GM12878 (cell line): ENCODE measurements around the gene COL11A2. TPM values are rescaled to one million over a fixed set of nuclear protein-coding genes. Genes with fewer than 3 reads are reported as not detected.
A peak's percentile ranks its signal among the peaks of the same experiment; 100 is the strongest.

Experiments used
- ATAC-seq: fragments of 200-7000 bp; cut with Tn5 transposase; 3 replicates; pipeline ENCODE4 v1.9.1; 2020; ENCODE audit warnings: mild to moderate bottlenecking, moderate library complexity
- BruUV-seq: library from RNA; stranded (reverse); fragments of 400-500 nt; replicated peaks from 2 replicates; lab custom pipeline; 2021; lab: Mats Ljungman, UMichigan
- CTCF ChIA-PET: fragments of 300-600 bp; sonication (Branson Sonifier 250); formaldehyde crosslinking; extraction: SDS; loops from one replicate; lab custom pipeline; 2021; ENCODE audit warnings: inconsistent platforms; lab: Yijun Ruan, JAX
- POLR2A ChIA-PET: fragments of 350-600 bp; formaldehyde crosslinking; extraction: SDS; loops from one replicate; lab custom pipeline; 2021; ENCODE audit warnings: inconsistent platforms; lab: Charles Lee
- RAD21 ChIA-PET: fragments of 300-600 bp; sonication (Branson Sonifier 250); formaldehyde crosslinking; loops from one replicate; lab custom pipeline; 2023; ENCODE audit warnings: antibody characterized with exemption; ENCODE audit not compliant: unreplicated experiment; lab: Charles Lee
- SMC1A ChIA-PET: fragments of 300-600 bp; sonication (Branson Sonifier 250); formaldehyde crosslinking; loops from one replicate; lab custom pipeline; 2023; ENCODE audit not compliant: unreplicated experiment, uncharacterized antibody; lab: Charles Lee
- DNase-seq: peaks from one replicate; pipeline ENCODE4 v3.0.0-alpha.2; 2011; ENCODE audit warnings: low read depth, low spot score
- FAIRE-seq: peaks from 3 replicates; lab custom pipeline; 2011; peaks lifted over from hg19 to GRCh38; lab: Jason Lieb, UNC
- H2AFZ ChIP-seq: 2 replicates; pipeline ENCODE4 v1.6.0; 2011; ENCODE audit warnings: low read depth, low read length, control low read depth; ENCODE audit not compliant: control insufficient read depth
- H3K27ac ChIP-seq: 2 replicates; pipeline ENCODE4 v1.5.1; 2011; ENCODE audit warnings: control low read depth; ENCODE audit not compliant: control insufficient read depth, insufficient read depth
- H3K27me3 ChIP-seq, 2 experiments: replicated peaks in 1 of 2; 2 replicates each; pipeline versions ENCODE4 v1.6.0 to v1.6.1; 2011; ENCODE audit warnings: low read length in 1 of 2; ENCODE audit not compliant: control insufficient read depth in 2 of 2, insufficient read depth in 2 of 2
- H3K36me3 ChIP-seq, 2 experiments: 2 replicates each; pipeline ENCODE4 v1.5.1; 2011; ENCODE audit warnings: low read length in 1 of 2; ENCODE audit not compliant: control insufficient read depth in 2 of 2, insufficient read depth in 2 of 2
- H3K4me1 ChIP-seq: 2 replicates; pipeline ENCODE4 v1.6.1; 2011; ENCODE audit warnings: mild to moderate bottlenecking, low read length, moderate library complexity, mixed read lengths; ENCODE audit not compliant: control insufficient read depth, insufficient read depth
- H3K4me2 ChIP-seq: 2 replicates; pipeline ENCODE4 v1.6.0; 2011; ENCODE audit warnings: control low read depth; ENCODE audit not compliant: control insufficient read depth, insufficient read depth
- H3K4me3 ChIP-seq: fragments of 200-600 bp; sonication (generic); 2 replicates; pipeline ENCODE4 v1.5.1; 2016
- H3K79me2 ChIP-seq: 2 replicates; pipeline ENCODE4 v1.6.0; 2011; ENCODE audit warnings: low read length; ENCODE audit not compliant: control insufficient read depth, insufficient read depth
- H3K9ac ChIP-seq: 2 replicates; pipeline ENCODE4 v1.8.0; 2011; ENCODE audit warnings: low read length, control low read depth, mixed read lengths; ENCODE audit not compliant: control insufficient read depth, insufficient read depth
- H3K9me3 ChIP-seq: replicated peaks from 3 replicates; pipeline ENCODE4 v1.5.1; 2011; ENCODE audit warnings: mild to moderate bottlenecking, low read length; ENCODE audit not compliant: control insufficient read depth, insufficient read depth
- H4K20me1 ChIP-seq: 2 replicates; pipeline ENCODE4 v1.6.0; 2011; ENCODE audit not compliant: control insufficient read depth, insufficient read depth
- ASH2L ChIP-seq: fragments of 300-600, 200-600 bp; sonication (generic); IDR thresholded peaks from 2 replicates; pipeline ENCODE4 v1.6.1; 2017; ENCODE audit warnings: low read depth, mild to moderate bottlenecking, borderline replicate concordance
- BACH1 ChIP-seq: fragments of 450-650 bp; IDR thresholded peaks from 2 replicates; pipeline ENCODE4 v1.6.1; 2017; ENCODE audit warnings: mild to moderate bottlenecking, borderline replicate concordance
- ETV6 ChIP-seq, 2 experiments: fragments of 450-650 bp in 1 of 2; IDR thresholded peaks in 1 of 2; conservative IDR thresholded peaks in 1 of 2; 2 replicates each; pipeline ENCODE4 v1.6.1; 2014; ENCODE audit warnings: antibody characterized with exemption in 1 of 2, borderline replicate concordance in 1 of 2, low read depth in 1 of 2, mild to moderate bottlenecking in 1 of 2, moderate library complexity in 1 of 2
- MEF2A ChIP-seq: IDR thresholded peaks from 2 replicates; pipeline ENCODE4 v1.6.1; 2011; ENCODE audit warnings: low read depth, mild to moderate bottlenecking, low read length, moderate library complexity; ENCODE audit not compliant: insufficient read depth
- MLLT1 ChIP-seq: fragments of 450-650 bp; IDR thresholded peaks from 2 replicates; pipeline ENCODE4 v1.6.1; 2016; ENCODE audit warnings: mild to moderate bottlenecking
- NFYA ChIP-seq: IDR thresholded peaks from 2 replicates; pipeline ENCODE4 v1.6.1; 2011; ENCODE audit warnings: low read depth, mild to moderate bottlenecking, low read length, improper control_type of control experiment, borderline replicate concordance
- SUPT20H ChIP-seq: IDR thresholded peaks from 2 replicates; pipeline ENCODE4 v1.6.1; 2011; ENCODE audit warnings: low read depth, mild to moderate bottlenecking, low read length, moderate library complexity, borderline replicate concordance; ENCODE audit not compliant: control insufficient read depth
- TARDBP ChIP-seq: IDR thresholded peaks from 2 replicates; pipeline ENCODE4 v1.6.1; 2016; ENCODE audit warnings: borderline replicate concordance
- TBL1XR1 ChIP-seq: IDR thresholded peaks from 2 replicates; pipeline ENCODE4 v1.6.1; 2012; ENCODE audit warnings: low read depth, low read length, improper control_type of control experiment
- ZNF384 ChIP-seq: IDR thresholded peaks from 2 replicates; pipeline ENCODE4 v1.6.1; 2012; ENCODE audit warnings: low read depth, mild to moderate bottlenecking, low read length, improper control_type of control experiment, borderline replicate concordance
- ZSCAN29 ChIP-seq: fragments of 450-650 bp; IDR thresholded peaks from 2 replicates; pipeline ENCODE4 v1.6.1; 2017; ENCODE audit warnings: mild to moderate bottlenecking, moderate library complexity
- WGBS: methylation state at CpG from one replicate; pipeline ENCODE4 v1.1.6; 2016; ENCODE audit warnings: low lambda C conversion rate; ENCODE audit not compliant: insufficient replicate concordance, insufficient coverage; ENCODE audit errors: missing lambda C conversion rate; 5-methylcytosine and 5-hydroxymethylcytosine counted together
- in situ Hi-C: fragments of 300-500 bp; cut with MboI; formaldehyde crosslinking; loops from 9 replicates; pipeline ENCODE4 v1.14.3; 2018; ENCODE audit warnings: mixed read lengths
- intact Hi-C: fragments of 100-400 bp; cut with micrococcal nuclease; formaldehyde crosslinking; loops from one replicate; pipeline ENCODE4 v1.14.2; 2022; ENCODE audit not compliant: unreplicated experiment
- polyA plus RNA-seq, 11 experiments: library from polyadenylated mRNA; depleted of rRNA in 4 of 11; unstranded in 6 of 11; stranded (reverse) in 5 of 11; fragments of >200 nt; fragmentation: Nextera tagmentation in 4 of 11; fragmentation: Illumina TruSeq in 1 of 11; extraction: Ambion mirVana in 4 of 11; extraction: Trizol in 1 of 11; gene quantifications; 1 replicate in 1 of 11; 2 replicates in 10 of 11; pipeline versions ENCODE4 v1.2.1 to v1.2.3, GENCODE V29; 2011 to 2016; ENCODE audit warnings: inconsistent platforms in 2 of 11, missing spikeins in 2 of 11, low read depth in 1 of 11
- total RNA-seq, 4 experiments: library from RNA; depleted of rRNA in 3 of 4; stranded (reverse); fragments of >200 nt in 3 of 4; fragmentation: Illumina TruSeq in 1 of 4; extraction: Trizol in 1 of 4; gene quantifications; 2 replicates each; pipeline versions ENCODE4 v1.2.1 to v1.2.3, GENCODE V29; 2013 to 2021
- TF ChIP-seq, protein P1 (sequence below): fragments of 450-650 bp; IDR thresholded peaks from 2 replicates; pipeline ENCODE4 v1.6.1; 2017; ENCODE audit warnings: antibody characterized with exemption, mild to moderate bottlenecking, moderate library complexity
- TF ChIP-seq, protein P2 (sequence below): fragments of 450-650 bp; IDR thresholded peaks from 2 replicates; pipeline ENCODE4 v1.6.1; 2016; ENCODE audit warnings: mild to moderate bottlenecking
- TF ChIP-seq, protein P3 (sequence below): IDR thresholded peaks from 2 replicates; pipeline ENCODE4 v1.6.1; 2012; ENCODE audit warnings: low read length, inconsistent platforms

Gene COL11A2
- total and polyA plus RNA-seq, 10 of the 15 experiments (the other 5 are each of a cell fraction or from before 2014, with no cell fraction given), result 0.03 to 0.83 (median 0.22) TPM; not detected in 1

DNA sequence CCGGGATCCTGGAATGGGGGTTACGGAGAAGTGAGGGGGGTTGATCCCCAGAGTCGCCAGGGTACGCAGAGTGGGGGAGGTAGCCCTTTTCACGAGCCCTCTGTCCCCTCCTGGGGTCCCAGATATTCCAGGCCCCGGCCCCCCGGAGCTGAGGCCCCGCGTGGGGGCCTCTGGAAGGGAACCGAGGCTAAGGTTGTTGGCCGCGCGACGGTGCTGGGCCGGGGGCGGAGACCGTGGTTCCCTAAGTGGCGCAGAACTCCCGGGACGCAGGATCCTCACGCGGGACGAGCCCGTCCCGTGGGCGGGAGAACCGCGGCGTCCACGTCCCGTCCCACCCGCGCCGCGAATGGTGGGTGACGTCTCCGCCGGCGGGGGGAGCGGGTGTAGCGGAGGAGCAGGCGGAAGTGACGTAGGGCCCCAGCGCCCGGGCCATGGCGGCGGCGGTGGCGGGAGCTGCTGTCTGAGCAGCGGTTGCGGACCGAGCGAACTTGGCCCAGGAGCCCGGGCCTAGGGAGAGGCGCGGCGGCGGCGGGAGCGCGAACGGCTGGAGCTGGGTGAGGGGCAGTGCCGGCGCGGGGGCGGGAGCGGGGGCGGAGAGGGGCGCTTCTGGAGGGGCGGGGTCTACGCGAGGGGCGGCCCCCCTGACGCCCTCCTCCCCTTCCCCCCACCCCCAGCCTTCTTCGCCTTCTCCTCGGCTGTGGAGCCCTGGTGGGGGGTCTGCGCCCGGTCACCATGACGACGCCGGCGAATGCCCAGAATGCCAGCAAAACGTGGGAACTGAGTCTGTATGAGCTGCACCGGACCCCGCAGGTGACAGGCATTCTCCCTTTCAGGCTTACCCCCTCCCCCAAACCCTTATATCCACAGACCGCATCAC, 16.1 kb upstream of the COL11A2 start, which contains the start of gene RING1:
Gene RING1 (plus strand): TSS at position 410 of the 877 bp plus-strand sequence. CDS start 323 bp downstream, at position 733.
- ATAC-seq (peak; percentile 63), DNase-seq (no peak), FAIRE-seq (no peak)
- H3K27ac ChIP-seq, result peak within 1 kb of the TSS; percentile 96
- peak within 1 kb of the TSS; percentile 98 for H3K9ac ChIP-seq
- POLR2A ChIA-PET, result interaction anchor here (0.6 to 2.3 kb wide), 18 partner anchors 9 to 368 kb away, joined by 3 to 12 read pairs (median 4); partner anchors contain the start of genes HLA-DPB1, RGL2, RPS18 and VPS52
- peaks cover 2 to 8% of the 10 kb centered on the region in 2 experiments for H3K36me3 ChIP-seq
- in situ Hi-C loops (no loop called here), intact Hi-C loops (loop anchor here (10.0 kb wide), 1 partner anchor 366 kb away; no protein-coding TSS in a partner anchor)
- TSS peak; percentile 99 for BruUV-seq
- peaks cover 2 to 3% of the 10 kb centered on the region in 2 experiments; a peak in 2 of 4 replicates for H3K27me3 ChIP-seq
- no peaks in the 10 kb centered on the region for H3K9me3 ChIP-seq
- peak within 1 kb of the TSS; percentile 90 for H2AFZ ChIP-seq
- RAD21 ChIA-PET, result interaction anchor here (0.7 to 2.0 kb wide), 8 partner anchors 9 to 758 kb away, joined by 3 to 15 read pairs (median 3); partner anchors contain the start of genes RPS18 and VPS52
- H3K4me2 ChIP-seq, result peak within 1 kb of the TSS; percentile 98
- SMC1A ChIA-PET, result interaction anchor here (0.8 to 2.2 kb wide), 9 partner anchors 8 to 83 kb away, joined by 3 to 7 read pairs (median 5); partner anchors contain the start of genes RPS18, RXRB, SLC39A7 and VPS52
- CTCF ChIA-PET, result interaction anchor here (0.6 to 2.9 kb wide), 9 partner anchors 9 to 126 kb away, joined by 4 to 23 read pairs (median 5); partner anchors contain the start of genes RPS18, VPS52 and ZBTB22
- 3% methylated on average over 44 of the region's 86 CpGs for WGBS
- peaks cover 3% of the 10 kb centered on the region for H3K79me2 ChIP-seq
- peak within 1 kb of the TSS; percentile 94 for H3K4me3 ChIP-seq
- H4K20me1 ChIP-seq, result no peaks in the 10 kb centered on the region; the same call in 1 of the 2 replicates
- H3K4me1 ChIP-seq, result peaks cover 25% of the 10 kb centered on the region
- TF ChIP-seq ZSCAN29, result no peak
- TF ChIP-seq BACH1, result peak; percentile 99
- TF ChIP-seq TARDBP, result no peak
- TF ChIP-seq ASH2L, result no peak
- TF ChIP-seq, protein P1, sequence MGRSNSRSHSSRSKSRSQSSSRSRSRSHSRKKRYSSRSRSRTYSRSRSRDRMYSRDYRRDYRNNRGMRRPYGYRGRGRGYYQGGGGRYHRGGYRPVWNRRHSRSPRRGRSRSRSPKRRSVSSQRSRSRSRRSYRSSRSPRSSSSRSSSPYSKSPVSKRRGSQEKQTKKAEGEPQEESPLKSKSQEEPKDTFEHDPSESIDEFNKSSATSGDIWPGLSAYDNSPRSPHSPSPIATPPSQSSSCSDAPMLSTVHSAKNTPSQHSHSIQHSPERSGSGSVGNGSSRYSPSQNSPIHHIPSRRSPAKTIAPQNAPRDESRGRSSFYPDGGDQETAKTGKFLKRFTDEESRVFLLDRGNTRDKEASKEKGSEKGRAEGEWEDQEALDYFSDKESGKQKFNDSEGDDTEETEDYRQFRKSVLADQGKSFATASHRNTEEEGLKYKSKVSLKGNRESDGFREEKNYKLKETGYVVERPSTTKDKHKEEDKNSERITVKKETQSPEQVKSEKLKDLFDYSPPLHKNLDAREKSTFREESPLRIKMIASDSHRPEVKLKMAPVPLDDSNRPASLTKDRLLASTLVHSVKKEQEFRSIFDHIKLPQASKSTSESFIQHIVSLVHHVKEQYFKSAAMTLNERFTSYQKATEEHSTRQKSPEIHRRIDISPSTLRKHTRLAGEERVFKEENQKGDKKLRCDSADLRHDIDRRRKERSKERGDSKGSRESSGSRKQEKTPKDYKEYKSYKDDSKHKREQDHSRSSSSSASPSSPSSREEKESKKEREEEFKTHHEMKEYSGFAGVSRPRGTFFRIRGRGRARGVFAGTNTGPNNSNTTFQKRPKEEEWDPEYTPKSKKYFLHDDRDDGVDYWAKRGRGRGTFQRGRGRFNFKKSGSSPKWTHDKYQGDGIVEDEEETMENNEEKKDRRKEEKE, result no peak
- TF ChIP-seq, protein P2, sequence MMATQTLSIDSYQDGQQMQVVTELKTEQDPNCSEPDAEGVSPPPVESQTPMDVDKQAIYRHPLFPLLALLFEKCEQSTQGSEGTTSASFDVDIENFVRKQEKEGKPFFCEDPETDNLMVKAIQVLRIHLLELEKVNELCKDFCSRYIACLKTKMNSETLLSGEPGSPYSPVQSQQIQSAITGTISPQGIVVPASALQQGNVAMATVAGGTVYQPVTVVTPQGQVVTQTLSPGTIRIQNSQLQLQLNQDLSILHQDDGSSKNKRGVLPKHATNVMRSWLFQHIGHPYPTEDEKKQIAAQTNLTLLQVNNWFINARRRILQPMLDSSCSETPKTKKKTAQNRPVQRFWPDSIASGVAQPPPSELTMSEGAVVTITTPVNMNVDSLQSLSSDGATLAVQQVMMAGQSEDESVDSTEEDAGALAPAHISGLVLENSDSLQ, result no peak; the same call in 1 of the 2 replicates
- no peak for TF ChIP-seq NFYA
- no peak for TF ChIP-seq TBL1XR1
- TF ChIP-seq, protein P3, sequence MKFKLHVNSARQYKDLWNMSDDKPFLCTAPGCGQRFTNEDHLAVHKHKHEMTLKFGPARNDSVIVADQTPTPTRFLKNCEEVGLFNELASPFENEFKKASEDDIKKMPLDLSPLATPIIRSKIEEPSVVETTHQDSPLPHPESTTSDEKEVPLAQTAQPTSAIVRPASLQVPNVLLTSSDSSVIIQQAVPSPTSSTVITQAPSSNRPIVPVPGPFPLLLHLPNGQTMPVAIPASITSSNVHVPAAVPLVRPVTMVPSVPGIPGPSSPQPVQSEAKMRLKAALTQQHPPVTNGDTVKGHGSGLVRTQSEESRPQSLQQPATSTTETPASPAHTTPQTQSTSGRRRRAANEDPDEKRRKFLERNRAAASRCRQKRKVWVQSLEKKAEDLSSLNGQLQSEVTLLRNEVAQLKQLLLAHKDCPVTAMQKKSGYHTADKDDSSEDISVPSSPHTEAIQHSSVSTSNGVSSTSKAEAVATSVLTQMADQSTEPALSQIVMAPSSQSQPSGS, result no peak
- no peak for TF ChIP-seq ZNF384
- TF ChIP-seq ETV6 (conservative IDR thresholded peaks at IDR 0.05 in 1 of 2, IDR thresholded peaks at IDR 0.05 in 1 of 2; ENCODE audit: borderline replicate concordance in 1 of 2, low read depth in 1 of 2), result no peak
- TF ChIP-seq SUPT20H, result no peak
- 0 out of 2 replicates have a peak, but pooled peaks have one; percentile 45 for TF ChIP-seq MLLT1
- no peak for TF ChIP-seq MEF2A
